Measurements from ENCODE around the gene HOXC9. TPM values are rescaled to one million over a fixed set of nuclear protein-coding genes. Genes with fewer than 3 reads are reported as not detected.
A peak's percentile ranks its signal among the peaks of the same experiment; 100 is the strongest.

Gene HOXC9
- total and polyA plus RNA-seq, 2 of the 8 experiments (the other 6 are each of a cell fraction or from before 2014, with no cell fraction given) = not detected

DNA sequence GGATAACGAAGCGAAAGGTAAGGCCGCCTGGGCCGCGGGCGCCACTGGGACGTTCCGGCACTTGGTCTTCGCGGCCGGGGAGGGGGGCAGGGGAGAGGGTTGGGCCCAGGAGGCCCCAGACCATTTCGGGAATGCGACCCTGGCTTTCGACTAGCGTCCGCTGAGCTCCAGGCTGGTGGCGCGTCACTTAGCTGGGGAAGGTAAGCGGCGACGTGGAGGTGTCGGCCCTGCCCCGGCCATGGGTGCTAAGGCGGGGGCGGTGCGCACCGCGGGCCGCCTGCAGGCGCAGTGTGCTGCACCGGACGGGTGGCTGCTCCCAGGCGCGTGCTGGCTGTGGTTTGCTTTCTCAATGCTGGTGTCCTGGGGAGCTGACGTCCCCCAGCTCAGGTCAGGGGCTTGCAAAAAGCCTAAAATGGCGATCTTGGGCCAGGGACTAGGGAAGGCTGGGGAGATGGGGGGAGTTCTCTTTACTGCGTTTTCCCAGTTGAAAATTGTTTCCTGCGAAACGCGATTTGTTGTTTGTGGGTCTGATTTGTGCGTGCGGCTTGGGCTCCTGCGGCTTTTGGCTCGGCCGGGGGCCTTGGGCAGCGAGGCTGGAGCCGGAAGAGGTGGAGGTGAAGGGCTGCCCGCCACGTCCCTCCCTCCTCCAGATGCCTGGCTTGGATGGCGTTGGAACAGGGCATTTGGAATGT, 13.8 kb upstream of the HOXC9 start (continued):
- no peak for TF ChIP-seq SAP30 (IDR thresholded peaks at IDR 0.05; ENCODE audit: insufficient read depth, insufficient replicate concordance, low read length)
- TF ChIP-seq MAX (IDR thresholded peaks at IDR 0.05) = 0 out of 2 replicates have a peak, but pooled peaks have one; percentile 14
- no peak for TF ChIP-seq CHD7 (IDR thresholded peaks at IDR 0.05; ENCODE audit: insufficient replicate concordance, low read length)
